ENCODE measurements around the gene CAMK2B.

Gene CAMK2B

GRCh38 chr7:44215531-44215930 lies 109.9 kb downstream of the CAMK2B start:
- TF ChIP-seq EZH2phosphoT487 (conservative IDR thresholded peaks at IDR 0.05; ENCODE audit: low read length) (no peak), CTCF (IDR thresholded peaks at IDR 0.05; ENCODE audit: insufficient read depth, low read length, poor library complexity, severe bottlenecking) (no peak)
- Histone ChIP-seq H4K20me1 (ENCODE audit: low read depth, low read length) (no peaks in the 10 kb centered on the region), H3F3A (ENCODE audit: insufficient read depth) (no peaks in the 10 kb centered on the region), H3K27ac (ENCODE audit: low read depth, low read length) (no peak overlapping the region), H3K9ac (ENCODE audit: low read length) (no peak overlapping the region), H2AFZ (ENCODE audit: low read depth, low read length, severe bottlenecking) (no peak overlapping the region), H3K9me2 (replicated peaks; ENCODE audit: insufficient read depth, low read length) (no peaks in the 10 kb centered on the region), H3K4me3 (ENCODE audit: insufficient read depth, low read length, poor library complexity, severe bottlenecking) (no peak overlapping the region), H3K79me2 (ENCODE audit: insufficient read depth, low read length) (no peaks in the 10 kb centered on the region), H3K9me3 (ENCODE audit: insufficient read depth, low read length) (no peaks in the 10 kb centered on the region), H3K36me3 (ENCODE audit: low read length) (no peaks in the 10 kb centered on the region), H3K4me2 (ENCODE audit: low read depth, low read length, poor library complexity, severe bottlenecking) (no peak overlapping the region), H3K27me3 (ENCODE audit: low read length) (no peaks in the 10 kb centered on the region)

GRCh38 chr7:44213877-44214388 lies 111.5 kb downstream of the CAMK2B start:
- no peak overlapping the region for H3K4me3 ChIP-seq (ENCODE audit: insufficient read depth, low read length, poor library complexity, severe bottlenecking)
- H3K79me2 ChIP-seq (ENCODE audit: insufficient read depth, low read length), result no peaks in the 10 kb centered on the region
- no peaks in the 10 kb centered on the region for H3K27me3 ChIP-seq (ENCODE audit: low read length)
- no peaks in the 10 kb centered on the region for H3F3A ChIP-seq (ENCODE audit: insufficient read depth)
- no peak overlapping the region for H2AFZ ChIP-seq (ENCODE audit: low read depth, low read length, severe bottlenecking)
- no peak overlapping the region for H3K9ac ChIP-seq (ENCODE audit: low read length)
- no peak overlapping the region for H3K27ac ChIP-seq (ENCODE audit: low read depth, low read length)
- no peaks in the 10 kb centered on the region for H3K36me3 ChIP-seq (ENCODE audit: low read length)
- H3K9me3 ChIP-seq (ENCODE audit: insufficient read depth, low read length), result no peaks in the 10 kb centered on the region
- H4K20me1 ChIP-seq (ENCODE audit: low read depth, low read length), result no peaks in the 10 kb centered on the region
- H3K9me2 ChIP-seq (replicated peaks; ENCODE audit: insufficient read depth, low read length), result no peaks in the 10 kb centered on the region
- H3K4me2 ChIP-seq (ENCODE audit: low read depth, low read length, poor library complexity, severe bottlenecking), result no peak overlapping the region
- TF ChIP-seq CTCF (IDR thresholded peaks at IDR 0.05; ENCODE audit: insufficient read depth, low read length, poor library complexity, severe bottlenecking) (no peak), EZH2phosphoT487 (conservative IDR thresholded peaks at IDR 0.05; ENCODE audit: low read length) (no peak)

- Histone ChIP-seq H3K27ac (ENCODE audit: low read depth, low read length) (no peak overlapping the region), H3K36me3 (ENCODE audit: low read length) (no peaks in the 10 kb centered on the region), H3K27me3 (ENCODE audit: low read length) (no peaks in the 10 kb centered on the region), H4K20me1 (ENCODE audit: low read depth, low read length) (no peaks in the 10 kb centered on the region), H3K9ac (ENCODE audit: low read length) (no peak overlapping the region), H3K9me3 (ENCODE audit: insufficient read depth, low read length) (no peaks in the 10 kb centered on the region), H2AFZ (ENCODE audit: low read depth, low read length, severe bottlenecking) (no peak overlapping the region), H3K4me2 (ENCODE audit: low read depth, low read length, poor library complexity, severe bottlenecking) (no peak overlapping the region), H3K4me3 (ENCODE audit: insufficient read depth, low read length, poor library complexity, severe bottlenecking) (no peak overlapping the region), H3K79me2 (ENCODE audit: insufficient read depth, low read length) (no peaks in the 10 kb centered on the region), H3F3A (ENCODE audit: insufficient read depth) (no peaks in the 10 kb centered on the region), H3K9me2 (replicated peaks; ENCODE audit: insufficient read depth, low read length) (no peaks in the 10 kb centered on the region)
- TF ChIP-seq CTCF (IDR thresholded peaks at IDR 0.05; ENCODE audit: insufficient read depth, low read length, poor library complexity, severe bottlenecking) (no peak), EZH2phosphoT487 (conservative IDR thresholded peaks at IDR 0.05; ENCODE audit: low read length) (no peak)
Measured at GRCh38 chr7:44213206-44213876, 112.1 kb downstream of the CAMK2B start.
